HG03025 (cell line): ENCODE measurements around the gene MIDN.

Experiments
- ATAC-seq: cut with Tn5 transposase; IDR thresholded peaks from one replicate; pipeline ENCODE4 v1.9.1; 2021; ENCODE audit warnings: mild to moderate bottlenecking, moderate library complexity; ENCODE audit not compliant: unreplicated experiment, low FRiP score

MIDN gene

GRCh38 chr19:1307755-1308303 lies 59.4 kb downstream of the MIDN start:
- ATAC-seq: no peak

DNA sequence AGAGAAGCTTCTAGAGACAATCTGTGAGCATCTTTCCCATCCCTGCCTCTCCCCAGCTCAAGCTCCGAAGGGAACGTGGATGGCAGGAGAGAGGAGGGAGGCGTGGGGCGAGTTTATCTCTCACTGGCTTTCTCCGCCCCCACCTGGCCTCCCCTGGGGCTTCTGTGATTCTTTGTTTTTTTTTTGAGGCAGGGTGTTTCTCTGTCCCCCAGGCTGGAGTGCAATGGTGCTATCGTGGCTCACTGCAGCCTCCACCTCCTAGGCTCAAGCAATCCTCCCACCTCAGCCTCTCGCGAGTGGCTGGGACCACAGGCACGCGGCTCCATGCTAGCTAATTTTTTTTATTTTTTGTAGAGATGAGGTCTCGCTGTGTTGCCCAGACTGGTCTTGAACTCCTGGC lies 60.3 kb downstream of the MIDN start:
- ATAC-seq: no peak
